Hindlimb muscle (tissue), 1 donor: ENCODE measurements around the gene AEBP2. TPM values are rescaled to one million over a fixed set of nuclear protein-coding genes. Genes with fewer than 3 reads are reported as not detected.
"Not testable (repeated sequence)": the region's sequence is repeated elsewhere in the genome, so short reads cannot be mapped to it uniquely, and the experiment has no call there.

ENCODE experiments used
- DNase-seq: peaks from one replicate; pipeline ENCODE4 v3.0.0-alpha.2; 2013
- polyA plus RNA-seq: library from polyadenylated mRNA; unstranded; fragments of 120-200 nt; gene quantifications from one replicate; pipeline ENCODE4 v1.2.1, GENCODE V29; 2013; ENCODE audit not compliant: insufficient read length

Gene AEBP2
- polyA plus RNA-seq, 1 donor: 30.3 TPM

- no peak for DNase-seq
Observed at GRCh38 chr12:19454837-19455236, 15.5 kb downstream of the AEBP2 start.

- DNase-seq: no peak
Observed at GRCh38 chr12:19456176-19456575, 16.9 kb downstream of the AEBP2 start.

- no peak for DNase-seq
Observed at GRCh38 chr12:19457561-19457960, 18.3 kb downstream of the AEBP2 start.

GRCh38 chr12:19458733-19459132 is 19.4 kb downstream of the AEBP2 start:
- no peak for DNase-seq

GRCh38 chr12:19461999-19462398 is 22.7 kb downstream of the AEBP2 start:
- no peak for DNase-seq

- DNase-seq: no peak
Observed at GRCh38 chr12:19462406-19462805, 23.1 kb downstream of the AEBP2 start.

GRCh38 chr12:19464192-19464580 is 24.9 kb downstream of the AEBP2 start:
- DNase-seq: no peak

- no peak for DNase-seq
Observed at GRCh38 chr12:19465711-19466110, 26.4 kb downstream of the AEBP2 start.

- no peak for DNase-seq
Observed at GRCh38 chr12:19474147-19474546, 34.9 kb downstream of the AEBP2 start.

GRCh38 chr12:19475884-19476505 is 36.7 kb downstream of the AEBP2 start:
- DNase-seq: not testable (repeated sequence)

- no peak for DNase-seq
Observed at GRCh38 chr12:19477071-19477470, 37.8 kb downstream of the AEBP2 start.

- DNase-seq: no peak
Observed at GRCh38 chr12:19480459-19480858, 41.2 kb downstream of the AEBP2 start.

- DNase-seq: no peak
Observed at GRCh38 chr12:19482036-19482435, 42.7 kb downstream of the AEBP2 start.

- no peak for DNase-seq
Observed at GRCh38 chr12:19482551-19483109, 43.3 kb downstream of the AEBP2 start.

- no peak for DNase-seq
Observed at GRCh38 chr12:19483727-19484126, 44.4 kb downstream of the AEBP2 start.

- DNase-seq: no peak
Observed at GRCh38 chr12:19484738-19485137, 45.4 kb downstream of the AEBP2 start.

- peak; percentile 18 for DNase-seq
Observed at GRCh38 chr12:19485240-19485639, 45.9 kb downstream of the AEBP2 start.

GRCh38 chr12:19489168-19489567 is 49.9 kb downstream of the AEBP2 start:
- DNase-seq: no peak

- no peak for DNase-seq
Observed at GRCh38 chr12:19490908-19491307, 51.6 kb downstream of the AEBP2 start.

GRCh38 chr12:19491863-19492262 is 52.6 kb downstream of the AEBP2 start:
- DNase-seq: no peak

GRCh38 chr12:19496219-19496878 is 57.1 kb downstream of the AEBP2 start:
- no peak for DNase-seq

- DNase-seq: no peak
Observed at GRCh38 chr12:19498099-19498498, 58.8 kb downstream of the AEBP2 start.

GRCh38 chr12:19499030-19499429 is 59.7 kb downstream of the AEBP2 start:
- DNase-seq: no peak

- DNase-seq: no peak
Observed at GRCh38 chr12:19506497-19506896, 67.2 kb downstream of the AEBP2 start.
